Stimulated activated memory B cell treated with anti-CD40 and anti-IgM and Interleukin-4, amounts not matched to agents 10 μg/mL and 1 μg/mL and 100 μg/mL, for 72 hours (primary cell): Measurements from ENCODE around the gene SLC2A4.
"Not testable (repeated sequence)": the region's sequence is repeated elsewhere in the genome, so short reads cannot be mapped to it uniquely, and the experiment has no call there.

Experiments
- ATAC-seq: fragments of 150-1000 bp; cut with Tn5 transposase; 2 replicates; pipeline ENCODE4 v1.10.0; 2021
- H3K27ac Mint-ChIP-seq: one replicate; pipeline ENCODE4 v1.8.0; 2022; ENCODE audit warnings: mild to moderate bottlenecking, mixed read lengths
- H3K27me3 Mint-ChIP-seq: one replicate; pipeline ENCODE4 v1.8.0; 2022; ENCODE audit warnings: mixed read lengths
- H3K36me3 Mint-ChIP-seq: one replicate; pipeline ENCODE4 v1.8.0; 2022; ENCODE audit warnings: mixed read lengths
- H3K4me1 Mint-ChIP-seq: one replicate; pipeline ENCODE4 v1.8.0; 2022; ENCODE audit warnings: mixed read lengths
- H3K4me3 Mint-ChIP-seq: one replicate; pipeline ENCODE4 v1.8.0; 2022; ENCODE audit warnings: mild to moderate bottlenecking, moderate library complexity, mixed read lengths
- H3K9me3 Mint-ChIP-seq: one replicate; pipeline ENCODE4 v1.8.0; 2022; ENCODE audit warnings: mixed read lengths

SLC2A4 gene

GRCh38 chr17:7241783-7242716 is 39.5 kb upstream of the SLC2A4 start, which contains the start of gene GABARAP:
Gene GABARAP (minus strand): TSS chr17:7242449. CDS start chr17:7242330, 119 bp downstream.
- H3K27me3 Mint-ChIP-seq, result no peaks in the 10 kb centered on the region
- H3K4me1 Mint-ChIP-seq, result peaks cover 39% of the 10 kb centered on the region
- H3K9me3 Mint-ChIP-seq, result no peaks in the 10 kb centered on the region
- ATAC-seq, result peak; percentile 64
- H3K27ac Mint-ChIP-seq, result peak within 1 kb of the TSS; percentile 94
- H3K4me3 Mint-ChIP-seq, result peak within 1 kb of the TSS; percentile 97
- peaks cover 44% of the 10 kb centered on the region for H3K36me3 Mint-ChIP-seq

- H3K27me3 Mint-ChIP-seq, result no peaks in the 10 kb centered on the region
- no peaks in the 10 kb centered on the region for H3K9me3 Mint-ChIP-seq
- H3K4me1 Mint-ChIP-seq, result peaks cover 35% of the 10 kb centered on the region
- H3K36me3 Mint-ChIP-seq, result peaks cover 42% of the 10 kb centered on the region
- H3K4me3 Mint-ChIP-seq, result peak overlapping the region; percentile 97
- peak overlapping the region; percentile 94 for H3K27ac Mint-ChIP-seq
- ATAC-seq, result peak; percentile 71
Measured at GRCh38 chr17:7242717-7243452, 38.6 kb upstream of the SLC2A4 start.

- Mint-ChIP-seq H3K27ac (peak overlapping the region; percentile 94), H3K27me3 (no peaks in the 10 kb centered on the region), H3K4me1 (peaks cover 35% of the 10 kb centered on the region), H3K4me3 (peak overlapping the region; percentile 97), H3K9me3 (no peaks in the 10 kb centered on the region), H3K36me3 (peaks cover 42% of the 10 kb centered on the region)
- no peak for ATAC-seq
Measured at GRCh38 chr17:7243453-7243729, 38.1 kb upstream of the SLC2A4 start.

GRCh38 chr17:7243838-7244237 is 37.7 kb upstream of the SLC2A4 start:
- not testable (repeated sequence) for H3K4me3 Mint-ChIP-seq
- peaks cover 46% of the 10 kb centered on the region for H3K36me3 Mint-ChIP-seq

GRCh38 chr17:7246779-7247178 is 34.7 kb upstream of the SLC2A4 start:
- Mint-ChIP-seq H3K9me3 (no peaks in the 10 kb centered on the region), H3K4me3 (no peak overlapping the region), H3K27me3 (no peaks in the 10 kb centered on the region), H3K4me1 (peaks cover 40% of the 10 kb centered on the region), H3K36me3 (peaks cover 39% of the 10 kb centered on the region), H3K27ac (no peak overlapping the region)
- no peak for ATAC-seq

More at GRCh38 chr17:7243838-7244237, 37.7 kb upstream of the SLC2A4 start:
- ATAC-seq, H3K9me3 Mint-ChIP-seq, H3K27me3 Mint-ChIP-seq: not testable (repeated sequence)
- Mint-ChIP-seq H3K27ac (peak overlapping the region; percentile 94), H3K4me1 (peaks cover 40% of the 10 kb centered on the region)

GRCh38 chr17:7248796-7249195 is 32.7 kb upstream of the SLC2A4 start:
- Mint-ChIP-seq H3K27ac (no peak overlapping the region), H3K4me1 (peaks cover 40% of the 10 kb centered on the region)

GRCh38 chr17:7249214-7249613 is 32.3 kb upstream of the SLC2A4 start:
- ATAC-seq, result no peak
- Mint-ChIP-seq H3K36me3 (peaks cover 39% of the 10 kb centered on the region), H3K4me3 (peak overlapping the region; percentile 91), H3K27ac (peak overlapping the region; percentile 98), H3K4me1 (peaks cover 40% of the 10 kb centered on the region), H3K27me3 (no peaks in the 10 kb centered on the region), H3K9me3 (no peaks in the 10 kb centered on the region)

More at GRCh38 chr17:7248796-7249195, 32.7 kb upstream of the SLC2A4 start:
- H3K9me3 Mint-ChIP-seq, result no peaks in the 10 kb centered on the region
- peaks cover 39% of the 10 kb centered on the region for H3K36me3 Mint-ChIP-seq
- ATAC-seq, result no peak
- no peak overlapping the region for H3K4me3 Mint-ChIP-seq
- H3K27me3 Mint-ChIP-seq, result no peaks in the 10 kb centered on the region

GRCh38 chr17:7249830-7250229 is 31.7 kb upstream of the SLC2A4 start:
- Mint-ChIP-seq H3K27me3 (no peaks in the 10 kb centered on the region), H3K4me3 (peak overlapping the region; percentile 91), H3K9me3 (no peaks in the 10 kb centered on the region), H3K4me1 (peaks cover 45% of the 10 kb centered on the region), H3K27ac (peak overlapping the region; percentile 98), H3K36me3 (peaks cover 39% of the 10 kb centered on the region)
- no peak for ATAC-seq

- peak; percentile 6 for ATAC-seq
- Mint-ChIP-seq H3K27me3 (no peaks in the 10 kb centered on the region), H3K27ac (peak overlapping the region; percentile 98)
Measured at GRCh38 chr17:7250695-7251627, 30.6 kb upstream of the SLC2A4 start.

GRCh38 chr17:7251661-7252175 is 29.8 kb upstream of the SLC2A4 start, which contains the start of gene CTDNEP1:
Gene CTDNEP1 (minus strand): TSS chr17:7251734. CDS start chr17:7251296, 438 bp downstream.
- Mint-ChIP-seq H3K27ac (peak within 1 kb of the TSS; percentile 98), H3K9me3 (no peaks in the 10 kb centered on the region), H3K36me3 (peaks cover 39% of the 10 kb centered on the region), H3K4me1 (peaks cover 47% of the 10 kb centered on the region), H3K4me3 (peak within 1 kb of the TSS; percentile 91), H3K27me3 (no peaks in the 10 kb centered on the region)
- peak; percentile 97 for ATAC-seq

More at GRCh38 chr17:7250695-7251627, 30.6 kb upstream of the SLC2A4 start:
- Mint-ChIP-seq H3K36me3 (peaks cover 39% of the 10 kb centered on the region), H3K4me1 (peaks cover 47% of the 10 kb centered on the region), H3K4me3 (peak overlapping the region; percentile 91), H3K9me3 (no peaks in the 10 kb centered on the region)

- Mint-ChIP-seq H3K4me1 (peaks cover 47% of the 10 kb centered on the region), H3K4me3 (peak within 1 kb of the TSS; percentile 91), H3K9me3 (no peaks in the 10 kb centered on the region), H3K27me3 (no peaks in the 10 kb centered on the region), H3K27ac (peak within 1 kb of the TSS; percentile 98), H3K36me3 (peaks cover 43% of the 10 kb centered on the region)
- peak; percentile 85 for ATAC-seq
Measured at GRCh38 chr17:7252176-7253043, 29.1 kb upstream of the SLC2A4 start, which contains the start of gene ELP5. Gene ELP5 (plus strand): TSS chr17:7252215. CDS start chr17:7252551, 336 bp downstream.

GRCh38 chr17:7253082-7253481 is 28.4 kb upstream of the SLC2A4 start:
- Mint-ChIP-seq H3K4me3 (peak overlapping the region; percentile 91), H3K27me3 (no peaks in the 10 kb centered on the region), H3K4me1 (peaks cover 47% of the 10 kb centered on the region), H3K27ac (peak overlapping the region; percentile 98), H3K36me3 (peaks cover 44% of the 10 kb centered on the region), H3K9me3 (no peaks in the 10 kb centered on the region)
- ATAC-seq, result no peak

- peaks cover 33% of the 10 kb centered on the region for H3K36me3 Mint-ChIP-seq
- H3K27me3 Mint-ChIP-seq, result no peaks in the 10 kb centered on the region
- no peak overlapping the region for H3K4me3 Mint-ChIP-seq
- H3K4me1 Mint-ChIP-seq, result peaks cover 35% of the 10 kb centered on the region
- peak overlapping the region; percentile 51 for H3K27ac Mint-ChIP-seq
- no peaks in the 10 kb centered on the region for H3K9me3 Mint-ChIP-seq
- no peak for ATAC-seq
Measured at GRCh38 chr17:7254511-7254910, 27.0 kb upstream of the SLC2A4 start.
